Measurements from ENCODE around the gene CHMP3.

CHMP3 gene

DNA sequence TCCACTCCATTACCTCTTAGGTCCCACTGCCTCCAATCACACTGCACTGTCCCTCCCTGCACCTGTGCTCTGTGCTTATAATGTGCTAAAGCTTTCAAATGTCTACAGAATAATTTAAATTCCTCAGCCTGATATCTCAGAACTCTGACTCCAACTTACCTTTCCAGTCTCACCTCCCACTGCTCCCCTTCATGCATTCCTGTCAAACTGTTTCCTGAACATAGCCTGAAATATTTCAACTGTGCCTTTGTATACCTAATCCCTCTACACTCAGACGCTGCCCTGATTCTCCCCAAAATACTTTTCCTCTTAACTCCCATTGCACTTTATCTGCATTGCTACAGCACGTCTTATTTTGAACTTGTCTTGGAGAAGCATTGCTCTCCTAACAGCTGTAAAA is 40.5 kb downstream of the CHMP3 start:
- DNase-seq (ENCODE audit: insufficient read length, low spot score) (no peak), FAIRE-seq (no peak)
- no peak for TF ChIP-seq POLR2A (IDR thresholded peaks at IDR 0.05; ENCODE audit: low read depth, low read length)
- no peak for TF ChIP-seq POLR2AphosphoS5 (IDR thresholded peaks at IDR 0.05; ENCODE audit: low read depth, low read length)

DNA sequence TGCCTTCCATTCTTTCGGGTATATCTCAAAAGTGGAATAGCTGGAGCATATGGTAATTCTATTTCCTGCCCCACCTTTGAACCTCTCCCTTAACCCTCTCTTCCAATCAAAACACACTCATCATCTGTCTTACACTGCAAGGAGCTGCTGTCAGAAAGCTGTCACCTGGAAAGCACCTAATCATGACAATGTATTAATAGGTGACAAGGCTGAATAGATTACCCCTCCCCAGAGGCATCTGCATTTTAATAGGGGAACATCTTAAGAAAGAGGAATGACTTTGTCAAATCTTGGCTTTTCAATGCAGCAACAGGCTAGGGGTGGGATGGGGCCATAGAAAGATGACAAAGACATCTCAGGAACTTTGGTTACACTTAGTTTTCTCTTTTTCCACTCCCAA is 41.3 kb downstream of the CHMP3 start:
- TF ChIP-seq SPI1 (IDR thresholded peaks at IDR 0.05; ENCODE audit: low read depth, low read length) = no peak
- no peak for TF ChIP-seq POU2F2 (IDR thresholded peaks at IDR 0.05; ENCODE audit: low read depth, low read length)
- TF ChIP-seq POLR2AphosphoS5 (IDR thresholded peaks at IDR 0.05; ENCODE audit: low read depth, low read length) = no peak
- TF ChIP-seq TAF1 (IDR thresholded peaks at IDR 0.05; ENCODE audit: low read depth, low read length) = no peak
- TF ChIP-seq POLR2A (IDR thresholded peaks at IDR 0.05; ENCODE audit: low read depth, low read length) = no peak
- no peak for TF ChIP-seq PAX5 (IDR thresholded peaks at IDR 0.05; ENCODE audit: insufficient read depth, low read length, severe bottlenecking)
- DNase-seq (ENCODE audit: insufficient read length, low spot score) (no peak), FAIRE-seq (no peak)

DNA sequence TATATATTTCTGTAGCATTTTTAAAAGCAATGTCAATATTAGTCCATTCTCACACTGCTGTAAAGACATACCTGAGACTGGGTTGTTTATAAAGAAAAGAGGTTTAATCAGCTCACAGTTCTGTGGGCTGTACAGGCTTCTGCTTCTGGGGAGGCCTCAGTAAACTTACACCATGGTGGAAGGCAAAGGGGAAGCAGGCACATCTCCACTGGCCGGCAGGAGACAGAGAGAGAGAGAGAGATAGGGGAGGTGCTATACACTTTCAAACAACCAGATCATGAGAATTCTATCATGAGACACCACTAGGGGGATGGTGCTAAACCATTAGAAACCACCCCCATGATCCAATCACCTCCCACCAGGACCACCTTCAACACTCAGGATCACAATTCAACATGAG is 43.1 kb downstream of the CHMP3 start:
- no peak for TF ChIP-seq TAF1 (IDR thresholded peaks at IDR 0.05; ENCODE audit: low read depth, low read length)
- no peak for DNase-seq (ENCODE audit: insufficient read length, low spot score)
- FAIRE-seq = no peak

DNA sequence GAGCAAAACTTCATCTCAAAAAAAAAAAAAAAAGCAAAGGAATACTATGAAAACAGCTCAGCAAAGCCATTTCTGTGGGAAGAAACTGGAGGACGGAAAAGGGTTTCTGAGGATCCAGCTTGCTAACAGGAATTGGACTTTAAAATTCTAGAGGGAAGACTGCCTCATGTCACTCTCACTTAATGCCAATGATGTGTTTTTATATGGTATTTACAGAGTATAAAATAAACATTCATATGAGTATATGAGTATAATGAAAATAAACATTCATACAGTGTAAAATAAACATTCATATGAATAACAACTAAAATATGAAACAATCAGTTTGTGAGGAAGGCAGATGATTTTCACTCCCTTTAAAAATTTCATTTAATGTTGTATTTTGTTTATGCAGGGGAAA is 43.9 kb downstream of the CHMP3 start:
- DNase-seq (ENCODE audit: insufficient read length, low spot score) (no peak), FAIRE-seq (no peak)
- TF ChIP-seq POLR2AphosphoS5 (IDR thresholded peaks at IDR 0.05; ENCODE audit: low read depth, low read length) (no peak), POU2F2 (IDR thresholded peaks at IDR 0.05; ENCODE audit: low read depth, low read length) (no peak)

DNA sequence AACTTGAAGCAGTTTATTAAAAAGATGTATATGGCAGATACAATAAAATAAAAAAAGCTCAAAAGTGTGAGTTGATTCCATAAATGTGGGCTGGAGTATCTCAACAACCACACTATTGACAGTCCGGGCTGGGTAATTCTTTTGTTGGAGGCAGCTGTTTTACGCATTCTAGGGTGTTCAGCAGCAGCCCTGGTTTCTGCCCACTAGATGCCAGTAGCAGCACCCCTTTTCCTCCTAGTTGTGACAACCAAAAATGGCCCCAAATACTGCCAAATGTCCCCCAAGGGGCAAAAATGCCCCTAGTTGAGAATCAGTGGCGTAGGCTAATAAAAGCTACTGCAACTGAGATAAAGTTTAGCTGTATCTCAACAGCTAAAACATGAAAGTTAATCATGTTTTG is 44.8 kb downstream of the CHMP3 start:
- FAIRE-seq (no peak), DNase-seq (ENCODE audit: insufficient read length, low spot score) (no peak)
- TF ChIP-seq SPI1 (IDR thresholded peaks at IDR 0.05; ENCODE audit: low read depth, low read length) = no peak
- no peak for TF ChIP-seq POLR2AphosphoS5 (IDR thresholded peaks at IDR 0.05; ENCODE audit: low read depth, low read length)
- TF ChIP-seq POLR2A (IDR thresholded peaks at IDR 0.05; ENCODE audit: low read depth, low read length) = no peak
- no peak for TF ChIP-seq TAF1 (IDR thresholded peaks at IDR 0.05; ENCODE audit: low read depth, low read length)
- TF ChIP-seq PAX5 (IDR thresholded peaks at IDR 0.05; ENCODE audit: insufficient read depth, low read length, severe bottlenecking) = no peak
- TF ChIP-seq POU2F2 (IDR thresholded peaks at IDR 0.05; ENCODE audit: low read depth, low read length) = no peak

DNA sequence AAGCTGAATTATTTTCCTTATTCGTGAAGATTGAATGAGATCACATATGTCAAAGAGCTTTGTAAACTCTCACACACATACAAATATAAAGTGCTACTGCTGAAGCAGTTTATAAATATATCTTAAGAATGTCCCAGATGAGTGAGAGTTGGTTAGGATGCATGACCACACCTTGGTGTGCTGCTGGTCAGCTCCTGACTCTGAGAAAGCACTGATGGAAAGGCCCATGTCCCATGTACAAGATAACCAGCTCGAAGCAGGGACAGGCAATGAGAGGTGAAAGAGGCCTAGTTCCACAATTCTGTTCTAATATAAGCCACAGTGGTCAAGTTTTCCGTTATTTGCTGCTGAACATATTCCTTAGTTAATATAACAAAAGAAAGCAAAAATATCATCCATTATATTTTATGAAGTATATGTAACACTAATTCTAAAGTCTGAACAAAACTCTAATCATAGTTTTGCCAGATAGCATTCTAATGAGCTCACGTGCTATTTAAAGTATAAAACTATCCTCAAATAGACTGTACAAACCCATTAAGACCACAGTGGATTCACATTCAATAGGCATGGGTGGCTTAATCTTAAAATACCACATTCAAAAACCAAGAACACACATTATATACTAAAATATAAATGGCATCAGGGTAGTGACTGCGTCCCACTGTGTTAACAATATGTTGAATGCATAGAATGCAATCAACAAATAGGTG is 49.1 kb downstream of the CHMP3 start:
- no peak for TF ChIP-seq POU2F2 (IDR thresholded peaks at IDR 0.05; ENCODE audit: low read depth, low read length)
- TF ChIP-seq SPI1 (IDR thresholded peaks at IDR 0.05; ENCODE audit: low read depth, low read length) = no peak
- TF ChIP-seq POLR2A (IDR thresholded peaks at IDR 0.05; ENCODE audit: low read depth, low read length) = no peak
- no peak for TF ChIP-seq PAX5 (IDR thresholded peaks at IDR 0.05; ENCODE audit: insufficient read depth, low read length, severe bottlenecking)
- no peak for TF ChIP-seq TAF1 (IDR thresholded peaks at IDR 0.05; ENCODE audit: low read depth, low read length)
- TF ChIP-seq POLR2AphosphoS5 (IDR thresholded peaks at IDR 0.05; ENCODE audit: low read depth, low read length) = no peak
- no peak for FAIRE-seq
- no peak for DNase-seq (ENCODE audit: insufficient read length, low spot score)

DNA sequence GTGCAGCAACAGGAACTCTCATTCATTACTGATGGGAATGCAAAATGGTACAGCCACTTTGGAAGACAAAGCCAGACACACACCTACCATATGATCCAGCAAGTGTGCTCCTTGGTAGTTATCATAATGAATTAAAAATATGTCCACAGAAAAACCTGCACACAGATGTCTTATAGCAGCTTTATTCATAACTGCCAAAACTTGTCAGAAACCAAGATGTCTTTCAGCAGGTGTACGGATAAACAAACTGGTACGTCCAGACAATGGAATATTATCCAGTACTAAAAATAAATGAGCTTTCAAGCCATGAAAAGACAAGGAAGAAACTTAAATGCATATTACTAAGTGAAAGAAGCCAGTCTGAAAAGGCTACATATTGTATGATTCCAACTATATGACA is 50.4 kb downstream of the CHMP3 start:
- FAIRE-seq (no peak), DNase-seq (ENCODE audit: insufficient read length, low spot score) (no peak)
- TF ChIP-seq PAX5 (IDR thresholded peaks at IDR 0.05; ENCODE audit: insufficient read depth, low read length, severe bottlenecking) (no peak), POLR2AphosphoS5 (IDR thresholded peaks at IDR 0.05; ENCODE audit: low read depth, low read length) (no peak), POLR2A (IDR thresholded peaks at IDR 0.05; ENCODE audit: low read depth, low read length) (no peak), TAF1 (IDR thresholded peaks at IDR 0.05; ENCODE audit: low read depth, low read length) (no peak), POU2F2 (IDR thresholded peaks at IDR 0.05; ENCODE audit: low read depth, low read length) (no peak), SPI1 (IDR thresholded peaks at IDR 0.05; ENCODE audit: low read depth, low read length) (no peak)

DNA sequence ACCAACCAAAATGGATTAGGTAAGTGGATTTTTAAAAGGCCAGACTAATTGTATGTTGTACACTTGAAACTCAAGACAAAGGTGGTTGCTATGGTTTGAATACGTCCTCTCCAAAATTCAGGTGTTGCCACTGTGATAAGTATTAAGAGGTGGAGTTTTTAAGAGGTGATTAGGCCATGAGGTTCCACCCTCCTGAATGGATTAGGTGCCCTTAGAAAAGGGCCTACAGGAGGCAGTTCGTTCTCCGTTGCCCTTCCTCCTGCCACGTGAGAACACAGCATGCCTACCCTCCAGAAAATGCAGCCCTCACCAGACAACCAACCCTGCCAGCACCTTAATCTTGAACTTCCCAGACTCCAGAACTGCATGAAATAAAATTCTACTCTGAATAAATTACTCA is 51.2 kb downstream of the CHMP3 start:
- FAIRE-seq (no peak), DNase-seq (ENCODE audit: insufficient read length, low spot score) (no peak)

DNA sequence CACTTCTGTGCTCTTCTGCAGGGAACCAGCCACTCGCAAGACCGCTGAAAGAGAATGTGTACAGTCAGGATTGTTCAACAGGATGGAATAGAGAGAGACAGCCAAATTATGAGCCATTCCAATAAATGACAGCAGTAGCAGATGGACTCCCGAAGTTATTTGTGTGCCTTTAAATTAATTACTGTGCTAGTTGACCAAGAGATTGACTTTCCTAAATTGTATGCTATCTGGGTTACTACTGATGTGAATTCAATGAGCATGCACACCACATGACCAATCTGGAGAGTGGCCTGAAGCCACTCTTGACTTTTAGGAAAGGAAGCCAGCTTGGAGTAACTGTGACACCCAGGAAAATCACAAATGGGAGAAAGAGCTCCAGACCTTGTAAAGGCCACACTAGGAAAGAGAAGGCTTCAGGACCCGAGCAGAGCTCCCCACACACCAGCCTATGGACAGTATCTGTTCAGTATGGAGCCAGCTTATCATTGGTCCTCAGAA is 52.8 kb downstream of the CHMP3 start:
- TF ChIP-seq TAF1 (IDR thresholded peaks at IDR 0.05; ENCODE audit: low read depth, low read length) (no peak), POU2F2 (IDR thresholded peaks at IDR 0.05; ENCODE audit: low read depth, low read length) (no peak), PAX5 (IDR thresholded peaks at IDR 0.05; ENCODE audit: insufficient read depth, low read length, severe bottlenecking) (no peak), POLR2AphosphoS5 (IDR thresholded peaks at IDR 0.05; ENCODE audit: low read depth, low read length) (no peak), POLR2A (IDR thresholded peaks at IDR 0.05; ENCODE audit: low read depth, low read length) (no peak), SPI1 (IDR thresholded peaks at IDR 0.05; ENCODE audit: low read depth, low read length) (no peak)
- DNase-seq (ENCODE audit: insufficient read length, low spot score) (no peak), FAIRE-seq (no peak)

More for the DNA sequence above, 51.2 kb downstream of the CHMP3 start:
- TF ChIP-seq PAX5 (IDR thresholded peaks at IDR 0.05; ENCODE audit: insufficient read depth, low read length, severe bottlenecking) (no peak), TAF1 (IDR thresholded peaks at IDR 0.05; ENCODE audit: low read depth, low read length) (no peak), SPI1 (IDR thresholded peaks at IDR 0.05; ENCODE audit: low read depth, low read length) (no peak), POLR2A (IDR thresholded peaks at IDR 0.05; ENCODE audit: low read depth, low read length) (no peak), POLR2AphosphoS5 (IDR thresholded peaks at IDR 0.05; ENCODE audit: low read depth, low read length) (no peak), POU2F2 (IDR thresholded peaks at IDR 0.05; ENCODE audit: low read depth, low read length) (no peak)

DNA sequence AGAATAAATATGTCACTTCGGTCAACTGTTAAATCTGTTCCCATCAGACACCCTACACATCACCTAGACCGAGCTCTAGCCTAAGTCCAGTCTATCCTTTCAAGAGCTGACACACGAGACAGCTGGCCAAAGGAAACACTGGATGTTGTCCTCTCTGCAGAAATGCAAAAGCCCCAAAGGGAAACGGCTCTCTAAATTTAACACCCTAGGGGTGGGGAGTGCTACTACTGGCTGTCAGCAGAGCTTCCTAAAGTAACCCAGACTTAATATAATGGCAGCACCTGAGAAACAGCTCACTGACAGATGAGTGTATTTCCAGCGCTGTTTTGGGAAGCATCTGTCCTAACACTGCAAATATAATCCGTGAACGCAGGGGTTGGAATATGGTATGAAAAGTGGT is 55.6 kb downstream of the CHMP3 start:
- DNase-seq (ENCODE audit: insufficient read length, low spot score) (no peak), FAIRE-seq (no peak)
- TF ChIP-seq SPI1 (IDR thresholded peaks at IDR 0.05; ENCODE audit: low read depth, low read length) = no peak
- TF ChIP-seq POLR2AphosphoS5 (IDR thresholded peaks at IDR 0.05; ENCODE audit: low read depth, low read length) = no peak
- TF ChIP-seq POU2F2 (IDR thresholded peaks at IDR 0.05; ENCODE audit: low read depth, low read length) = no peak
- no peak for TF ChIP-seq POLR2A (IDR thresholded peaks at IDR 0.05; ENCODE audit: low read depth, low read length)

All from GM12891 (cell line).